SK-N-SH treated with all-trans-retinoic acid at 6 μM for 48 hours (cell line): ENCODE results near the gene TTC12.

Source experiments
- ISL1 ChIP-seq: fragments of 250-450 bp; sonication (Bioruptor Pico); IDR thresholded peaks from 2 replicates; pipeline ENCODE4 v2.1.2; 2022; ENCODE audit warnings: mild to moderate bottlenecking, moderate library complexity
- ZFP3 ChIP-seq: fragments of 250-450 bp; sonication (Bioruptor Pico); IDR thresholded peaks from 2 replicates; pipeline ENCODE4 v1.5.0; 2020; ENCODE audit warnings: mild to moderate bottlenecking, moderate library complexity
- ZFP30 ChIP-seq: fragments of 450-650 bp; formaldehyde crosslinking; IDR thresholded peaks from 2 replicates; pipeline ENCODE4 v1.5.0; 2022; ENCODE audit warnings: mild to moderate bottlenecking, moderate library complexity
- ZNF565 ChIP-seq: fragments of 450-650 bp; formaldehyde crosslinking; conservative IDR thresholded peaks from 2 replicates; pipeline ENCODE4 v1.5.0; 2020; ENCODE audit warnings: low read depth, mild to moderate bottlenecking, moderate library complexity
- TF ChIP-seq, protein P1 (sequence below): fragments of 250-450 bp; sonication (Bioruptor Pico); IDR thresholded peaks from 2 replicates; pipeline ENCODE4 v1.5.1; 2020; ENCODE audit warnings: low read depth, mild to moderate bottlenecking, moderate library complexity

DNA sequence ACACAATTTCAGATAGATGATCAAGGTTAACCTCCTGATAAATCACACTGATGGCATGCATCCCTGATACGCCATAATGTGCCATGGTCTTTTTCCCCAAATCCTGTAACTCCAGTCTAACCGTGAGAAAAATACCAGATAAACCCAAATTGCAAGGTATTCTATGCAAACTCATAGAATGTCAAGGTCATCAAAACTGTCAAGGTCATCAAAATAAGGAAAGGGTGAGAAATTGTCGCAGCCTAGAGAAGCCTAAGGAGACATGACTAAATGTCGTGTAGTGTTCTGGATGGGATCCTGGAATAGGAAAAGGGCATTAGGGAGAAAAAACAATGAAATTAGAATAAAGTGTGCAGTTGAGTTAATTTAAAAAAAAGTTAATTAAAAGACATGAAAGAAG, 4.7 kb downstream of the TTC12 start:
- TF ChIP-seq ZNF565 (no peak), ISL1 (no peak), ZFP30 (CRISPR knock-in tag) (no peak), ZFP3 (CRISPR knock-in tag) (no peak)
- TF ChIP-seq, protein P1, sequence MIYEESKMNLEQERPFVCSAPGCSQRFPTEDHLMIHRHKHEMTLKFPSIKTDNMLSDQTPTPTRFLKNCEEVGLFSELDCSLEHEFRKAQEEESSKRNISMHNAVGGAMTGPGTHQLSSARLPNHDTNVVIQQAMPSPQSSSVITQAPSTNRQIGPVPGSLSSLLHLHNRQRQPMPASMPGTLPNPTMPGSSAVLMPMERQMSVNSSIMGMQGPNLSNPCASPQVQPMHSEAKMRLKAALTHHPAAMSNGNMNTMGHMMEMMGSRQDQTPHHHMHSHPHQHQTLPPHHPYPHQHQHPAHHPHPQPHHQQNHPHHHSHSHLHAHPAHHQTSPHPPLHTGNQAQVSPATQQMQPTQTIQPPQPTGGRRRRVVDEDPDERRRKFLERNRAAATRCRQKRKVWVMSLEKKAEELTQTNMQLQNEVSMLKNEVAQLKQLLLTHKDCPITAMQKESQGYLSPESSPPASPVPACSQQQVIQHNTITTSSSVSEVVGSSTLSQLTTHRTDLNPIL: no peak
